ENCODE results near the gene SFTPB.
"Not testable (repeated sequence)": the region's sequence is repeated elsewhere in the genome, so short reads cannot be mapped to it uniquely, and the experiment has no call there.

The SFTPB gene

DNA sequence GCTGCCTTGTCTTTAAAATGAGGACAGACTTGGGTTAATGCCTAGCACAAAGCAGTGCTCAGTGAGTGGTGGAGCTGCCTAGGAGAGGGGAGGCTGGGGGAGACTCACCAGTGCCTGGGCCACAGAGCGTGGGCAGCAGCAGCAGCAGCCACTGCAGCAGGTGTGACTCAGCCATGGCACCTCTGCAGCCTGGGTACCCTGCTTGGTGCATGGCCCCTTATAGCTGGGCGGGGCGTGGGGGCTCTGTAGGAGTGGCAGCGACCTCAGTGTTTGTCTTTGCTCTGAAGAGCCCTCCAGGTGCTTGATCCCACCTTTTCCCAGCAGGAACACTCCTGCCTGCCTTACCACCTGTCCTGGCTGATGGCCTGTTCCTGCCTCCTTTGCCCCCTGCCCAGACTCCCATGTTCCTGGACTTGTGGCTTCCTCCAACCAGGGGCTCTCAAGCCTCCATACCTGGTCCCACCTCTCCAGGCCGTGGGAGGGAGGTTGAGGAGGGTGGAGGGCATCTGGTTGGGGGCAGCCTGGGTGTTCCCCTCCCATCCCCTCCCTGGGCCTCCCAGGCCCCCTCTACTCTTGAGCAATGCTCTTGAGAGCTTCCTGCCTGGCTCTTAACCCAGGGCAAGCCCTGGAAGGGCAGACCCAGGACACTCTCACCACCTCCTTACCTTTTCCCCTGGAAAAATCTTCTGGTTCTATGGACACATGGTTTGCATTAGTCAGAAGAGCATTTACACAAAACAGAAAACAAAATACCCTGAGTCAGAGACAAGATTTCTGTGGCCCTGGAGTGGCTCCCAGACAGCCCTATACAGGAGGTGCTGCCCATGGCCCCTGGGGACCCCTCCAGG, at the start of gene SFTPB:
TSS of gene SFTPB (minus strand) at position 191 of the 848 bp plus-strand sequence. CDS start at position 175, 16 bp downstream.
- peak; percentile 29 for DNase-seq (ENCODE audit: low spot score)

DNA sequence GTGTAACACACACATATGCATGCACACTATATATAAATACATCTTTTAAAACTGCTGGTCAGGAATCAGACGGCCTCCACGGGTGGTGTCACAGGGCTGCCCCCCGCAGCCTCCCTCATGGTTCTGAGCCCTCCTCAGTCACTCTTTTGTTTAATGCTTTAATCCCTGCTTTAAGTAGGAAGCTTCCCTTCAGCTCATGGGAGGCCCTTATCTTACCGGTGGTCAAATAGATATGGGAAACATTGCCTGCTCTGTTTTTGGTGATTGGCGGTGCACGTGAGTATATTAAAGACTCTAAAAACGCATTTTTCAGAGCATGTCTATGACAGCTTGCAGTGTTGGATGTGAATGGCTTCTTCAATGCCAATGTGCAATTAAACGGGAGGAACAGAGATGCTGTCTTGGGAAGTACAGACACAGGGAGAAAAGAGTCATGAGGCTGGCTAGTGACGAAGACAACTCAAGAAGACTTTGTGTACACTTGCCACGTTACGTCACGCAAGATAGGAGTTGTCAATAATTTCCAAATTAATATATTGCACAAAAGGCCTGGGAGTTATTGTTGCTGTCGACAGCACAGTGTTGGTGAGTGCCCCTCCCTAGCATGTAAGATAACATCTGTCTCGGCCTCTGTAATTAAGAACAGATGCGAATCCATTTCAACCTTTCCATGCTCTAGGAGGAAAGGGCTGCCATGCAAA, 49.5 kb upstream of the SFTPB start:
- no peak for DNase-seq (ENCODE audit: low spot score)

DNA sequence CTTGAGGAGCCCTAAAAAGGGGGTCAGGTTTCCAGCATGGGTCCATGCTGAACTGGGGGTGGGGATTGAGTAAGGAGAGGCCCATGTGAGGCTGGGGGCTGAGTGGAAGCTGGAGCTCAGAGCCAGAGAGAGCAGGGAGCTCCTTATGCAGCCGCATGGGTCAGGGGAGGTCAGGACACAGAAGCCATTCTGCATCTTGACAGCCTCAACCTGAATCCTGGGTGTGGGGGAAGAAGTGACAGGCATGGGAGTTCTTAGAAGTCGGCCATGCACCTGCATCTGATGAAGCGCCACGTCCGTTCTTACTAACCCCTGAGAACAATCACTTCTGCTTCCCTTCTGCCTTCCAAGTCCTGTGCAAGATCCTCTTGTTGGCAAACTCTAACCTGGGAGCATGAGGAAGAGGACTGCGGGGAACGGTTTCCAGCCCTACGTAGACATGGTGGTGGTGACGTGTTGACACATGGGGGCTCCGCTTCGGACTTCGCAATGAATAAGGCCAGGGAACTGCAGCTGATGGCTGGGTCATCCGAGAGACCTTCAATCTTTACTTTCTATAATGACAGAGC, 48.4 kb upstream of the SFTPB start:
- no peak for DNase-seq (ENCODE audit: low spot score)

DNA sequence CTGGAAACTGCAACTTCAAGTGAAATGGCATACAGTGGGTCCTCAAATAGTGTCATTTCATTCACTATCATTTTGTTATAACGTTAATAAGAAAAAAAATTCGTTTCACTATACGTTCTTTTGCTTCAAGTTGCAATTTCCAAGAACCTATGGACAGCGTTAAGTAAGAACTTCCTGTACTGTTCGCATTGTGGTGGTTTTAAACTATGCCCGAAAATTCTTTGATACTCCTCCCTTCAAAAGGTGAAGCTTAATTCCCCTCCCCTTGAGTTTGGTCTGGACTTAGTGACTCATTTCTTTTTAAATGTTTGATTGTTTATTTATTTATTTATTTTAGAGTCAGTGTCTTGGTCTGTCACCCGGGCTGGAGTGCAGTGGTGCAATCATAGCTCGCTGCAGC, 46.8 kb upstream of the SFTPB start:
- DNase-seq (ENCODE audit: low spot score) = no peak

DNA sequence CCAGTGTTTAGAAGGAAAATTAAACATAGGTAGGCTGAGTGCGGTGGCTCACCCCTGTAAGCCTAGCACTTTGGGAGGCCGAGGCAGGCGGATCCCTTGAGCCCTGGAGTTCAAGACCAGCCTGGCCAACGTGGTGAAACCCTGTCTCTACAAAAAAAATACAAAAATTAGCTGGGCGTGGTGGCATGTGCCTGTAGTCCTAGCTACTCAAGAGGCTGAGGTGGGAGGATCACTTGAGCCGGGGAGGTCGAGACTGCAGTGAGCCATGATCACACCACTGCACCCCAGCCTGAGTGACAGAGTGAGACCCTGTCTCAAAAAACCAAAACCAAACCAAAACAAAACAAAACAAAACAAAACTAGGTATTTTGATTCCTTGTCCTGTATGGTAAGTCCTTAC, 46.4 kb upstream of the SFTPB start:
- DNase-seq (ENCODE audit: low spot score) = not testable (repeated sequence)

DNA sequence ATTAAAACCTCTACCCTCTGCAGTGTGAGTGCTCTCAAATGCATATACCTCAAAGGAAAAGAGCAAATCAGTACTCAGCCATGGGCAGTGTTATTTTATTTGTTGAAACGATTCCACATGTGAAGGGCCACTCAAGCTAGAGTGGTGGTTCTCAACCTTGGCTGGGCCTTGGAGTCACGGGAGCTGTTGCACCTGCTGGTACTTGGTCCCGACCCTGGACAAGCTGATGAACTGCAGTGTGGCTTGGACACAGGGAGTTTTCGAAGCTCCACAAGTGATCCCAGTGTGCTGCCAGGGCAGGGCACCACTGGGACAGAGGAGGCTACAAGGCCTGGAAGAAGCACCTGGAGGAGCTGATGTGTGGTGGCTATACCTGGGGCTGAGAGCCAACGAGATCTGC, 45.8 kb upstream of the SFTPB start:
- DNase-seq (ENCODE audit: low spot score) = no peak

DNA sequence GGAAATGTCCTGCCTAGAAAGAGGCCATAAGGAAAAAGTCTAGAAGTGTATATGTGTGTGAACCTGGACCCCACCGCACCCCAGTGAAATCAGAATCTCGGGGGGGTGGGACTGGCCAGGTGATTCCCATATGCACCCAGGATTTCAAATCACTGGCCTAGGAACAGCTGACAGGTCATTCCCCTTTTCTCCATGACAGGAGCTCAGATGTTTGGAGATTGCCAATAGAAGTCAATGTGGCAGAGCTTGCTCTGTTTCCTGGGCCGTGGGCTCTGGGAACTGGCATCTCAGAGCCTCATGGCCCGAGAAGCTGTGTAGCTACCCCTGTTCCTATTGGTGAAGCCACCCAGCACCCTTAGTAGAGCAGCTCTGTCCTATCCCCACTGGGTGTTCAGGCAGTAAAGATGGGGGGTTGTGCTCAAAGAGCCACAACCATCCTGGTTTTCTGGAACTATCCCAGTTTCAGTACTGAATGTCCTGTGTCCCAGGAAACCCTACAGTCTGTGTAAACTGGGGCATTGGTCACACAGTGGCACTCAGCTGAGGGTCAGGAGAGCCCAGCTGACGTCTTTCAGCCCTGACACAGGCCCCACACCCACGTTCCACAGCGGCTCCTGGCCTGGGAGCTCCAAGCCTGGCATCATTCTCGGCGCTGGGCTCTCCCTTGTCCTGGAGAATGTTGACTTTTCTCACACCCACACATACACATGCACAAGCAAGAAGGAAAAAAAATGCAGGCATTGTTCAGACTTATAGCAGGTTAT, 45.0 kb upstream of the SFTPB start:
- peak; percentile 30 for DNase-seq (ENCODE audit: low spot score)

DNA sequence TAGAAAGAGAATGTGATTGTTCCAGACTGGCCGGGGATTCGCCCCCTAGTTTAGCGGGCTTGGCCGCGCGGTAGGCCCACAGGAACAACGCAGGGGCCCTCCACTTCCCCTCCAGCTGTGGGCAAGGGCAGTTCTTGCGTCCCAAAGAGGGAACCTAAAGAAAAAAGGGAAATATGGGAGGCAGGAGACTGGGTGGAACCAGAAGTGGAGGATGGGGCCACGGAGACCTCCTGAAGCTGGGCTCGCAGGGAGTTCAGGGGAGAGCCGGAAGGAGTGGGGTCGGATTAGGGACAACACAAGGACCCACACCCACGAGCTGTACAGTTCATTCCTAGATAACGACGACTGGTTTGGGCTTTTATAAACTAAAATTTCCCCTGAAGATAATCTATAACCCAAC, 44.3 kb upstream of the SFTPB start:
- no peak for DNase-seq (ENCODE audit: low spot score)

DNA sequence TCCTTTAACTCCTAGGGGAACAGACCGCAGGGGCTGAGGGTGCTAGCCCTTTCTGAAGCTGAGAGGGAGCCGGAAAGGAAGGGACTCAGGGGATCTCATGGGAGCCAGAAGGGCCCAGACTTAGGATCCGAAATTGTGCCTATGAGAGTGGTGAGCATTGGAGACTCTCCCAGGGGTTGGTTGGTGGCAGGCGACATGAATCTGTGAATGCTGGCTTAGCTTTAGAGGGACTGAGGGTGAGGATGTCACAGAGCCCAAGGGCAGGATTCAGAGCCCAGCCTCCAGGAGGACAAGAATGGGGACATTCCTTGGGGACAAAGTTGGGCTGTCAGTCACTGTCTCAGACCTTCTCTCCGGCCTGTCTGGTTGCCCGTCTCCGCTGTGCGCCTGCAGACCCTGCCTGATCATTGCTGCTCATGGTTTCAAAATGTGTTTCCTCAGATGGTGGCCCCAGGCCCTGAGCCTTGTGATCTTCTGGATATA, 43.6 kb upstream of the SFTPB start:
- no peak for DNase-seq (ENCODE audit: low spot score)

DNA sequence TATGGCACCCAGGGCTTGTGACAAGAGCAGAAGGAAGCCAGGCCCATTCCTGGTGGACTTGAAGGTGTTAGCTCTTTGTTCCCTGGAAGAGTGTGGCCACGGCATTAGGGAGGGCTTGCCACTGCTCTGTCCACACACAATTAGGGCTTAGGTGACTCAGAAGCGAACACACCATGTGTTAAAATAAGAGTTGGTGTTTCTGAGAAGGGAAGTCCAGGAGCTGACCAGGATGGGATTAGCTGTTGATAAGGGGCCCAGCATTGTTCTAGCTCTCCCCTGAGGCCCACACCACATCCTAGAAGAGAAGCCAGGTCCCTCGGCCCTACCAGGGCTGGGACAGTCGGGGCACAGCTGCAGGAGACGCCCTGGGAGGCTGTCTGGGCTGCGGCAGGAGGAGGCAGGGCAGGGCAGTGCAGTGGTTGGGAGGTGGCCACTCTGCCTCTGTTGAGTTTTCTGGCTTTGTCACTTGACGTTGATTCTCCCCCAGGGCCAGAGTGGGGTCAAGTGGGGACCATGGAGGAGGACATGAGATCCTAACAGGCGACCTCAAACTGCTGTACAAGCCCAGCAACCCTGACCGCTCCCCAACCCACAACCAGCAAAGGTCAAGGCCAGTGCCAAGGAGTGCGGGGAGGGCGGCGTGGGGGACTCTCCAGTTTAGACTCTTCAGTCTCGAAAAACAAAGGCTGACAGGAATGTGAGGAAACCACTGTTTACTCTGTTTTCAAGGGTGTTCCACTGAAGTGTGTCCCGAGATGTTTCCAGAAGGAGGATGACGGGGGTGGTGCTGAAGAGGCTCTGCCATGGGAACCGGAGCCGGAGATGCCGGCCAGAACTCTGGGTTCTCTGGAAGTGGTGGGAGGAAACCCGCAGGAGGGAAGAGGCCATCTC, 42.9 kb upstream of the SFTPB start:
- DNase-seq (ENCODE audit: low spot score) = peak; percentile 48

DNA sequence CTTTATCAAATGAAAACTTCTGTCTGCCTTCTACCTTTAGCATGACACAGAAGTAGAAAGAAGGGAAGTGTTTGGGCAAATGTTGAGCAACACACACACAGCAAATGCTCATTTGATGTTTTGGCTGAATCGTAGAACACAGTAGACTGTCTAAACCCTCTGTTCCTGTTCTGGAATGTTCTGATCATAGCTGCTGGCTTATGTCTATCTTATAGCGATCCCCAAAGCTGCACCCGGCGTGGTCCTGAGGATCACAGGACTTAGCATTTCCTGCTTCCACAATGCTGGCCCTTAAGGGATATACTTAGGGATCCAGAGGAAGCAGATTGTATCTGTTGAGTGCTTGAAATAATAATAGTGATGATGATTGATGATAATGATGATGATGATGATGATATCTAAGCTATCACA, 41.4 kb upstream of the SFTPB start:
- no peak for DNase-seq (ENCODE audit: low spot score)

DNA sequence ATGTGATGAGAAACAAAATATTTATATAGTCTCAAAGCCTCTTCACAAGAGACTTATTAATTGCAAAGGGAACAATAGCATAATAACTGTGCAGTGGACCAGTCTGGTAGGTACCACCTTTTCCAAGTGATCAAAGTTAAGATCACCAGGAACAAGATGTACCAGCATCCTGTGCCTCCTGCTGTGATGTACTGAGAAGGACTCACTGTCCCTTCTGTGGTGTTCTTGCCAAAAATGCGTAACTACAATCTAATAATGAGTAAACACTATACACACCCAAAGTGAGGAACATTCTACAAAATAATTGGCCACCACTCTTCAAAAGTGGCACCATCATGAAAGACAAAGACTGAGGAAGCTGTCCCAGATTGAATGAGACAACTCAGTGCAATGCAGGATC, 40.6 kb upstream of the SFTPB start:
- no peak for DNase-seq (ENCODE audit: low spot score)

DNA sequence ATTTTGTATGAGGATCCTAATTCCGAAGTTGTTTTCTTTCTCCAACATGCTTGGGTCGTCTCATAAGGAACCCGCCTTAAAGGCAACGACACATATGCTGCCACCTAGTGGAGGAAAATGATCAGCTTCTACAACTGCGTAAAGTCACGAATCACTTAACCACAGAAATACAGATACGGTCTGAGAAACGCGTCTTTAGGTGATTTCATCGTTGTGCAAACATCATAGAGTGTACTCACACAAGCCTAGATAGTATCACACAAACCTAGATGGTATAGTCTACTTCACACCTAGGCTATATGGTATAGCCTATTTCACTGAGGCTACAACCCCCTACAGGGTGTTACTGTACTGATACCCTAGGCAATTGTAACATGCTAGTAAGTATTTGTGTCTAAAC, 39.3 kb upstream of the SFTPB start:
- peak; percentile 73 for DNase-seq (ENCODE audit: low spot score)

DNA sequence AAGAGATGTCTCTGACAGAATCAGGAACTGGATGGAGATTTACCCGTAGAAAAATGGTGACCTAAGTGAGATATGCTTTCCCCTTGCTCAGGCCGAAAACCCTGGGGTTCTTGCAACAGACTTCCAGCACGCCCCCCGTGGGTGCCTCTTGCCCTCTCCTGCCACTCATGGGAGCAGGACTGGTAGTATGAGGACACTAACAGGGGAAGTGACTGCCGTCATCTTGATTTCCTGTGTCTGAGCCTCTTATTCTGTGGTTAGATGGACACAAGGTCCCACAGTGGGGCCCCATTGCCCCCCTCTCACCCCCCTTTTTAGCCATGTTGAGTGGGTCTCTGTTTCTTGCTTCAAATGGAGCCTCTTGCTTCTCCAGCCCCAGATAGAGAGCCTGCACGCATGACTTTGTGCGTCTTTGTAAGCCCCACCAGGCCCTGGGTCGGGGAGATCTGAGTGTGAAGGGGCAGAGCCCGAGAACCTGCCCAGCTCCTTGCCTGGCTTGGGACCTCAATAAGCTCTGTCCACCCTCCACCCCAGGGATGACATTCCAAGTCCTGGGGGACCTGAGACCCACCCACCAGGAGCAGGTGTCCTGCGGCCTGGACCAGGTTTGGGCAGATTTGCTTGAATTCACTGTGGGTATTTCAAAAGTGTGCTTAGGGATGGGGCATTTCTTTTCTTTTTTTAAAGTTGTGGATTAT, 38.7 kb upstream of the SFTPB start:
- no peak for DNase-seq (ENCODE audit: low spot score)

DNA sequence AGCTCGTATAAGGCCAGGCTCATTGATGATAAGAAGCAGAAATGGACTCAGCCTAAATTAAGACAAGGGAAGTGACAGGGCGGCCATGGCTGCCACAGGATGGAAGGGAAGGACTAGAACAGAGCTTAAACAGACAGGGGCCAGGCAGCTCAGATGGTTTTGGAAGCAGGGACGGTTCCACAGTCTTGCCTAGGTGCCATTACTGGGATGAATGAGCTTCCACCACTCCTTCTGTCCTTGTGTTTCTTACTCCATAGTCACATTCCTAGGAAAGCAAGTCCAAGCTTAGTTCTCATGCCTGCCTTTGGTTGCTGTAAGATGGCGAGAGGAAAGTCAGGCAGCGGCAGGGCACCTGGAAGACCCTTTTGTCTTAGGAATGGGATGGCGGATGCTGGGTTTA, 38.1 kb upstream of the SFTPB start:
- DNase-seq (ENCODE audit: low spot score) = no peak

DNA sequence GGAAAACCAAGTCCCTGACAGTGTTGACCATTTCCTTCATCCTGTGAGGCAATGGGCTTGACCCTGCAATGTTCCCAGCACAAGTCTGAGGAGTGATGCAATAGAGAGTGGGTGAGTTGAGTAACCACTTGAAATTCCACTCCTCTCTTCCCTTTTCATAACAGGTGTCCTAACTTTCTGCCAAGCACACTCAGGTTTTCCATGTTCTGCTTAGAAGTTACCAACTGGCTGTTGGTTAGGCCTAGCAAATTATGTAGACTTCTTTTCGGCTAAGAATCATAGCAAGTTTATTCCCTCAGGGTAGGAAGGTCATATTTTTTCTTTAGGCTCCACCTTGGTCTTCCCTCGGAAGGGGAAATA, 37.7 kb upstream of the SFTPB start:
- DNase-seq (ENCODE audit: low spot score) = peak; percentile 81

DNA sequence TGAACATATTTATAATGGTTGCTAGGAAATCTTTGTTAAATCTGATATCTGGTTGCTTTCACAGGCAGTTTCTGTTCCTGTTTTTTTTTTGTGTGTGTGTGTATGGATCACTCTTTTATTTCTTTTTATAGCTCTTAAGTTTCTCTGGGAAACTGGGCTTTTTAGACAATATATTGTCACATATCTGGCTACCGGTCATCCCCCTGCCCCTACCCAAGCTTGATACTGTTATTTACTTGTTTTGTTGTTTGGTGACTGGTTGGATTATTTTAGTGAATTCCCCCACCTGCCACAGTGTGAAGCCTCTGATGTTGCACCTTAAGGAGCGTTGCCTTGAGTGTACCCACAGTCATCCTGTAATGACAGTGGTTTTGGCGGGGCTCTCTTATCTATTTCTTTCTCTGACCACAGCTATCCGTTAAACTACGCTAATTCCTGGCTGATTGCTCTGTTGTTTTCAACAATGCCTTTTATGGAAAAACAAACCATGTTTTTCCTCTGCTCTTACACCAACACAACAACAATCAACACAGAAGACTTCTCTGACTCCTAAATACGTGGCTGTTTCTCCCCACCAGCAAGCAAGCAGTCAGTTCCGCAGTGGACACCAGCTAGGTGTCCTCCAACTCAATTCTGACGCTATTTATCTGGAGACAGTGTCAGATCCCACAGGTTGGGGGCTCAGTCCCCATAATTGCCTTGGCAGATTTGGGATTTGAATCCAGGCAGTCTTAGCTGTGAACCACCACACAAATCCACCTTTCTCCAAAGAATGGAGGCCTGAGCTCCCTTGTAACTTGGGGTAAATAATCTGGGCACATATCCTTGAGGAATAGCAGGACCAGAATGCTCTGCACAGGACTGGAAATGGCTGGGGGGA, 37.0 kb upstream of the SFTPB start:
- no peak for DNase-seq (ENCODE audit: low spot score)

DNA sequence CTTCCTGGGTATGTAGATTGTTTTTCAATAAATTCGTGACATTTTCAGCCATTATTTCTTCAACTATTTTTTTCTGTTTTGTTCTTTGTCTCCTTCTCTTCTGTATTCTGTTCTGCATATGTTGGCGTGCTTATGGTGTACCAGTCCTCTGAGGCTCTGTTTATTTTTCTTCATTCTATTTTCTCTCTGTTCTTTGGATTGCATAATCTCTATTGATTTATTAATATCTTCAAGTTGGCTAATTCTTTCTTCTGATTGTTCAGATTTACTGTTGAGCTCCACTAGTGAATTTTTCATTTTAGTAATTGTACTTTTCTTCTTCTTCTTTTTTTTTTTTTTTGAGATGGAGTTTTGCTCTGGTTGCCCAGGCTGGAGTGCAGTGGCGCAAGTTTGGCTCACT, 36.0 kb upstream of the SFTPB start:
- DNase-seq (ENCODE audit: low spot score) = no peak

DNA sequence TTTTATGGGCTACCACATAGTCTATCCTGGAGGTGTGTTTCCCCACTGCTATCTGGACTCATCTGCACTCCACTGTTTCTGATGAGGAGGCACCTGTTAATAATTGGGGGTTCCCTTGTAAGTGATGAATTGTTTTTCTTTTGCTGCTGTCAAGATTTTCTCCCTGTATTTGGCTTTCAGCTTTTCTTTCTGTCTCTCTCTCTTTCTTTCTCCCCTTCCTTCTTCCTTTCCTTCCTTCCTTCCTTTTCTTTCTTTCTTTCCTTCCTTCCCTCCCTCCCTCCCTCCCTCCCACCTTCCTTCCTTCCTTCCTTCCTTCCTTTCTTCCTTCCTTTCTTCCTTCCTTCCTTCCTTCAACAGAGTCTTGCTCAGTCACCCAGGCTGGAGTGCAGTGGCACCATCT, 35.3 kb upstream of the SFTPB start:
- DNase-seq (ENCODE audit: low spot score) = no peak

DNA sequence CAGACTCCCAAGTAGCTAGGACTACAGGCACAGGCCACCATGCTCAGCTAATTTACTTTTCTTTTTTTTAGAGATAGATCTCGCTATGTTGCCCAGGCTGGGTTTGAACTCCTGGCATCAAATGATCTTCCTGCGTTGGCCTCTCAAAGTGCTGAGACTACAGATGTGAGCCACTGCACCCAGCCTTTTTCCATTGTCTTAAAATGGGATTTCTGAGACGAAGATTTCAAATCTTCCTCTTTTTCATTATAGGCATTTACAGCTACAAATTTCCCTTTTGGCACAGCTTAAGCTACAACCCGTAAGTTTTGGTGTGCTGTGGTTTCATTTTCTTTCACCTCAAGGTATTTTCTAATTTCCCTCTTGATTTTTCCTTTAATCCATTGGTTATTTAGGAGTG, 34.8 kb upstream of the SFTPB start:
- DNase-seq (ENCODE audit: low spot score) = no peak
